HepG2 (cell line): ENCODE measurements around the gene GLRX5. TPM values are rescaled to one million over a fixed set of nuclear protein-coding genes. Genes with fewer than 3 reads are reported as not detected.

Source experiments
- ARID4A ChIP-seq: sonication (generic); formaldehyde crosslinking; IDR thresholded peaks from 2 replicates; pipeline ENCODE4 v1.5.0; 2020; ENCODE audit warnings: mild to moderate bottlenecking, missing genetic modification reagents, borderline replicate concordance
- ATF1 ChIP-seq: IDR thresholded peaks from 2 replicates; pipeline ENCODE4 v1.6.1; 2016; ENCODE audit warnings: mild to moderate bottlenecking, control low read depth
- ATF7 ChIP-seq, 2 experiments: fragments of 450-650 bp in 1 of 2; sonication (generic) in 1 of 2; formaldehyde crosslinking in 1 of 2; IDR thresholded peaks; 2 replicates each; pipeline versions ENCODE4 v1.4.0 to v1.6.1; 2016 to 2020; ENCODE audit warnings: antibody characterized with exemption in 1 of 2, mild to moderate bottlenecking in 1 of 2, missing genetic modification reagents in 1 of 2
- CHD4 ChIP-seq: fragments of 200-600 bp; sonication (generic); IDR thresholded peaks from 2 replicates; pipeline ENCODE4 v1.7.0; 2017; ENCODE audit warnings: mild to moderate bottlenecking, low read length, borderline replicate concordance
- GFI1 ChIP-seq: sonication (generic); formaldehyde crosslinking; IDR thresholded peaks from 2 replicates; pipeline ENCODE4 v1.5.0; 2020; ENCODE audit warnings: missing genetic modification reagents, mild to moderate bottlenecking, borderline replicate concordance
- MAX ChIP-seq: IDR thresholded peaks from 2 replicates; pipeline ENCODE4 v1.6.1; 2012; ENCODE audit warnings: inconsistent platforms
- NR1H2 ChIP-seq: sonication (generic); formaldehyde crosslinking; IDR thresholded peaks from 2 replicates; pipeline ENCODE4 v1.8.1; 2022; ENCODE audit warnings: low read depth, missing genetic modification reagents, borderline replicate concordance
- POGZ ChIP-seq: sonication (generic); formaldehyde crosslinking; IDR thresholded peaks from 2 replicates; pipeline ENCODE4 v1.4.0; 2020; ENCODE audit warnings: mild to moderate bottlenecking, missing genetic modification reagents
- POLR2AphosphoS2 ChIP-seq: IDR thresholded peaks from 2 replicates; pipeline ENCODE4 v1.6.1; 2011; ENCODE audit warnings: low read depth, low read length, improper control_type of control experiment
- SAFB2 ChIP-seq: sonication (generic); formaldehyde crosslinking; IDR thresholded peaks from 2 replicates; pipeline ENCODE4 v1.5.1; 2020; ENCODE audit warnings: missing genetic modification reagents, low read depth, mild to moderate bottlenecking, borderline replicate concordance
- XRCC5 ChIP-seq: fragments of 200-400 bp; formaldehyde crosslinking; optimal IDR thresholded peaks from 2 replicates; pipeline ENCODE3; 2017; ENCODE audit warnings: mild to moderate bottlenecking, low read length
- ZBTB2 ChIP-seq: sonication (generic); formaldehyde crosslinking; IDR thresholded peaks from 2 replicates; pipeline ENCODE4 v1.8.0; 2022; ENCODE audit warnings: low read depth, missing genetic modification reagents
- ZNF710 ChIP-seq: sonication (generic); formaldehyde crosslinking; IDR thresholded peaks from 2 replicates; pipeline ENCODE4 v1.5.0; 2020; ENCODE audit warnings: mild to moderate bottlenecking, missing genetic modification reagents, borderline replicate concordance
- ZNF737 ChIP-seq: sonication (generic); formaldehyde crosslinking; IDR thresholded peaks from 2 replicates; pipeline ENCODE4 v1.5.0; 2020; ENCODE audit warnings: missing genetic modification reagents, mild to moderate bottlenecking, borderline replicate concordance
- polyA plus RNA-seq, 8 experiments: library from polyadenylated mRNA; depleted of rRNA in 3 of 8; stranded (reverse) in 7 of 8; unstranded in 1 of 8; fragments of >200 nt; fragmentation: Illumina TruSeq in 4 of 8; extraction: Trizol in 4 of 8; gene quantifications; 2 replicates each; pipeline versions ENCODE4 v1.2.1 to v1.2.3, GENCODE V29; 2011 to 2016; ENCODE audit warnings: low read depth in 4 of 8, missing spikeins in 1 of 8, mixed read lengths in 1 of 8; ENCODE audit not compliant: insufficient read depth in 1 of 8
- total RNA-seq, 5 experiments: library from RNA; depleted of rRNA; stranded (reverse); fragments of >200 nt; fragmentation: Illumina TruSeq; extraction: Trizol; gene quantifications; 2 replicates each; pipeline ENCODE4 v1.2.3, GENCODE V29; 2016; ENCODE audit warnings: low read depth in 1 of 5

Gene GLRX5
- total and polyA plus RNA-seq, 2 of the 13 experiments (the other 11 are each of a cell fraction or from before 2014, with no cell fraction given): 122 to 146 TPM

- TF ChIP-seq ARID4A (CRISPR knock-in tag) (peak; percentile 36; the same call in 1 of the 2 replicates), CHD4 (peak; percentile 48; the same call in 1 of the 2 replicates), XRCC5 (peak; percentile 30), ZNF737 (CRISPR knock-in tag) (no peak), MAX (peak; percentile 45; the same call in 1 of the 2 replicates), ATF1 (CRISPR knock-in tag) (peak; percentile 64), POGZ (CRISPR knock-in tag) (peak; percentile 81), POLR2AphosphoS2 (no peak), GFI1 (0 out of 2 replicates have a peak, but pooled peaks have one; percentile 54), ZBTB2 (CRISPR knock-in tag) (0 out of 2 replicates have a peak, but pooled peaks have one; percentile 39), ZNF710 (CRISPR knock-in tag) (0 out of 2 replicates have a peak, but pooled peaks have one; percentile 48), SAFB2 (CRISPR knock-in tag) (no peak), NR1H2 (CRISPR knock-in tag) (no peak), ATF7 (IDR thresholded peaks at IDR 0.05) (no peak), ATF7 (CRISPR knock-in tag; IDR thresholded peaks at IDR 0.05) (no peak)
Observed at GRCh38 chr14:95537298-95538089, 2.6 kb downstream of the GLRX5 start (continued).
